Measurements from ENCODE around the gene PDE8A. TPM values are rescaled to one million over a fixed set of nuclear protein-coding genes. Genes with fewer than 3 reads are reported as not detected.

The PDE8A gene
- total and polyA plus RNA-seq, 7 donors: 27.8 to 45.5 (median 39.0) TPM

GRCh38 chr15:85007741-85008397, 26.2 kb downstream of the PDE8A start:
- WGBS, 2 donors: 47 to 79% methylated on average over 4 of the region's 4 CpGs
- Histone ChIP-seq H3K36me3 (no peaks in the 10 kb centered on the region), H3K4me3 (no peak overlapping the region), H3K9me3 (no peaks in the 10 kb centered on the region), H3K4me1 (peaks cover 0 to 58% (median 50%) of the 10 kb centered on the region in 4 donors), H3K27me3 (no peaks in the 10 kb centered on the region), H3K27ac (peak overlapping the region in 2 of 4 donors; percentile 1 to 46)
- intact Hi-C loops (cut with DNase I): no loop called here
- no peak for TF ChIP-seq EP300 (IDR thresholded peaks at IDR 0.05)
- no peak for TF ChIP-seq POLR2A (IDR thresholded peaks at IDR 0.05)
- no peak for TF ChIP-seq CTCF (IDR thresholded peaks at IDR 0.05)
- TF ChIP-seq POLR2AphosphoS5 (IDR thresholded peaks at IDR 0.05): no peak
- no peak for DNase-seq

- no peaks in the 10 kb centered on the region for H3K9me3 ChIP-seq
- no peak for DNase-seq
- H3K27me3 ChIP-seq: no peaks in the 10 kb centered on the region
- WGBS, 2 donors: 52 to 72% methylated on average over 5 of the region's 5 CpGs
- H3K36me3 ChIP-seq: no peaks in the 10 kb centered on the region
- H3K4me3 ChIP-seq: no peak overlapping the region
- H3K4me1 ChIP-seq: peaks cover 0 to 52% (median 51%) of the 10 kb centered on the region in 4 donors
- H3K27ac ChIP-seq: peak overlapping the region; percentile 46 to 72 (median 62)
- intact Hi-C loops (cut with DNase I): no loop called here
- TF ChIP-seq POLR2A (IDR thresholded peaks at IDR 0.05): no peak
- TF ChIP-seq EP300 (IDR thresholded peaks at IDR 0.05): no peak
- TF ChIP-seq CTCF (IDR thresholded peaks at IDR 0.05): no peak
- no peak for TF ChIP-seq POLR2AphosphoS5 (IDR thresholded peaks at IDR 0.05)
Observed at GRCh38 chr15:85008474-85009260, 27.0 kb downstream of the PDE8A start.

- Histone ChIP-seq H3K4me1 (peaks cover 0 to 57% (median 49%) of the 10 kb centered on the region in 4 donors), H3K36me3 (no peaks in the 10 kb centered on the region), H3K27ac (peak overlapping the region; percentile 67 to 72 (median 70)), H3K9me3 (no peaks in the 10 kb centered on the region), H3K27me3 (no peaks in the 10 kb centered on the region), H3K4me3 (no peak overlapping the region)
- no peak for TF ChIP-seq CTCF (IDR thresholded peaks at IDR 0.05)
- TF ChIP-seq POLR2AphosphoS5 (IDR thresholded peaks at IDR 0.05): no peak
- intact Hi-C loops (cut with DNase I): no loop called here
- WGBS, 2 donors: 23 to 61% methylated on average over 2 of the region's 2 CpGs
- no peak for DNase-seq
Observed at GRCh38 chr15:85009435-85009834, 27.8 kb downstream of the PDE8A start.

GRCh38 chr15:85010071-85010385, 28.4 kb downstream of the PDE8A start:
- intact Hi-C loops (cut with DNase I): loop anchor here (2.0 kb wide), 1 partner anchor 29 kb away; the partner anchor contains the start of gene PDE8A
- Histone ChIP-seq H3K4me3 (no peak overlapping the region), H3K27me3 (no peaks in the 10 kb centered on the region), H3K4me1 (peaks cover 0 to 57% (median 49%) of the 10 kb centered on the region in 4 donors), H3K9me3 (no peaks in the 10 kb centered on the region), H3K27ac (peak overlapping the region; percentile 67 to 72 (median 70)), H3K36me3 (no peaks in the 10 kb centered on the region)
- no peak for TF ChIP-seq POLR2A (IDR thresholded peaks at IDR 0.05)
- TF ChIP-seq EP300 (IDR thresholded peaks at IDR 0.05): no peak
- TF ChIP-seq CTCF (IDR thresholded peaks at IDR 0.05): no peak
- no peak for TF ChIP-seq POLR2AphosphoS5 (IDR thresholded peaks at IDR 0.05)
- no peak for DNase-seq
